Stomach smooth muscle (tissue), 2 donors: ENCODE data around the gene CDC42BPA.

Experiments used
- H3K27ac ChIP-seq: one replicate; pipeline ENCODE4 v1.7.0; 2013; ENCODE audit warnings: mild to moderate bottlenecking, low read length, inconsistent platforms
- H3K27me3 ChIP-seq, 2 donors: one replicate each; pipeline ENCODE4 v1.7.0; 2013; ENCODE audit warnings: low read length in 2 of 2; ENCODE audit not compliant: insufficient read depth in 2 of 2, control insufficient read depth in 1 of 2
- H3K36me3 ChIP-seq, 2 donors: one replicate each; pipeline ENCODE4 v1.7.0; 2013; ENCODE audit warnings: low read length in 2 of 2; ENCODE audit not compliant: control insufficient read depth in 2 of 2, insufficient read depth in 2 of 2
- H3K4me1 ChIP-seq: one replicate; pipeline ENCODE4 v1.7.0; 2013; ENCODE audit warnings: low read length; ENCODE audit not compliant: control insufficient read depth, insufficient read depth
- H3K4me3 ChIP-seq, 2 donors: one replicate each; pipeline ENCODE4 v1.7.0; 2013; ENCODE audit warnings: low read length in 2 of 2
- H3K9ac ChIP-seq, 2 donors: one replicate each; pipeline ENCODE4 v1.7.0; 2013; ENCODE audit warnings: low read length in 2 of 2, mild to moderate bottlenecking in 1 of 2
- H3K9me3 ChIP-seq, 2 donors: one replicate each; pipeline ENCODE4 v1.7.0; 2013; ENCODE audit warnings: low read length in 2 of 2; ENCODE audit not compliant: control insufficient read depth in 2 of 2
- donor health status: healthy.
- donor health status: Pancreatic carcinoma.

CDC42BPA gene

GRCh38 chr1:227086636-227087035, 231.7 kb downstream of the CDC42BPA start:
- H3K4me1 ChIP-seq = no peaks in the 10 kb centered on the region
- H3K9ac ChIP-seq = no peak overlapping the region
- H3K36me3 ChIP-seq = peaks cover 5 to 8% of the 10 kb centered on the region in 2 donors
- no peaks in the 10 kb centered on the region for H3K27me3 ChIP-seq
- no peak overlapping the region for H3K27ac ChIP-seq
- no peak overlapping the region for H3K4me3 ChIP-seq
- no peaks in the 10 kb centered on the region for H3K9me3 ChIP-seq

- H3K9me3 ChIP-seq = no peaks in the 10 kb centered on the region
- no peak overlapping the region for H3K9ac ChIP-seq
- no peak overlapping the region for H3K27ac ChIP-seq
- H3K27me3 ChIP-seq = no peaks in the 10 kb centered on the region
- peaks cover 0 to 3% of the 10 kb centered on the region in 2 donors for H3K36me3 ChIP-seq
- no peak overlapping the region for H3K4me3 ChIP-seq
- no peaks in the 10 kb centered on the region for H3K4me1 ChIP-seq
These were observed 235.1 kb downstream of the CDC42BPA start for GRCh38 chr1:227082999-227083746.

- Histone ChIP-seq H3K9me3 (no peaks in the 10 kb centered on the region), H3K27me3 (no peaks in the 10 kb centered on the region), H3K9ac (no peak overlapping the region), H3K4me3 (no peak overlapping the region), H3K4me1 (no peaks in the 10 kb centered on the region), H3K27ac (no peak overlapping the region), H3K36me3 (peaks cover 0 to 3% of the 10 kb centered on the region in 2 donors)
These were observed 240.5 kb downstream of the CDC42BPA start for GRCh38 chr1:227077783-227078182.

DNA sequence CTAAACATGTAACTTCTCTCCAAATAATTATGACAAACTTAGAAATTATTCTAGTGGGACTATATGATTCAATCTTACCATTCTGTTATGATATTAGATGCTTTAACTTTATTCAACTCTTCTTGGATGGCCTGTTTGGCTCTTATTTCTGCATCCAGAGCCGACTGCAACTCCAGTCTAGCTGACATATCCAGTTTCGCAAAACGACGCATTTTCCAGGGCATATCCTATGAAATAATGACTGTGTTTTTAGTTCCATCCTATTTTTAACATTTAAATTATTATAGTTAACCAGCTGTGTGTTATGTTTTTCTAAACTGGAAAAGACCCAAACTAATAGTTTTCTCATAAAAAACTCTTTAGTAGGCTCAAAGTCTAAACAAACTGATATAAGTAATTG, 244.5 kb downstream of the CDC42BPA start:
- no peak overlapping the region for H3K4me3 ChIP-seq
- no peak overlapping the region for H3K27ac ChIP-seq
- H3K36me3 ChIP-seq = peaks cover 2 to 7% of the 10 kb centered on the region in 2 donors
- H3K27me3 ChIP-seq = no peaks in the 10 kb centered on the region
- no peak overlapping the region for H3K9ac ChIP-seq
- H3K9me3 ChIP-seq = no peaks in the 10 kb centered on the region
- no peaks in the 10 kb centered on the region for H3K4me1 ChIP-seq

GRCh38 chr1:227072991-227073390, 245.3 kb downstream of the CDC42BPA start:
- Histone ChIP-seq H3K4me3 (no peak overlapping the region), H3K27ac (no peak overlapping the region), H3K27me3 (no peaks in the 10 kb centered on the region), H3K9me3 (no peaks in the 10 kb centered on the region), H3K4me1 (no peaks in the 10 kb centered on the region), H3K9ac (no peak overlapping the region), H3K36me3 (peaks cover 2 to 7% of the 10 kb centered on the region in 2 donors)

DNA sequence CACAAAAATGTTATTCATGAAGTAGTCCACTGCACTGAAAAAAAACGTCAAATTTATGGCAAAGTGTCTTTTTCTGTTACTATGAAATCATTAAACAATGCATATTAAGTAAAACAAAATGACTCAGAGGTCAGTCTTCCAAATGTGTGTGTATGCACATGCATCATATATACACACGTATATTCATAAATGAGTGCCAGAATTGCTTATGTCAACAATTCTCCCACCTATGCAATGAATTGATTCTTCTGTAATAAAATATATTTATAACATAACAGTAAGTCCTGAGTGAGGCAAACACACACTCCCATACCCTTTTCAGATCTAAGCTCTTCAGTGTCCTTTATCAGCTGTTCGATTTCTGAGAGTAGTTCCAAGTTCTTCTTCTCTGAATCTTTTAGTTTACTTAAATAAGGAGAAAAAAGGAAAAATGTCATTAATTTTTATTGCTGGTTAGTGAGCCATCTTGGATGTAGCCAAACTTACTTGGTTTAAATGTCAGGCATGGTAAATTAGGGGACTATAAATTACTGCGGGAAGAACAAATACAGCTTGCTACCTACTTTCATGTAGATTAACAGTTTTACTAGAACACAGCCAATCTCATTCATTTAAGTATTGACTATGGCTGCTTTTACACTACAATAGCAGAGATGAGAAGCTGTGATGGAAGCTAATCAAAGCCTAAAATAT, 246.3 kb downstream of the CDC42BPA start:
- H3K36me3 ChIP-seq = peaks cover 2 to 7% of the 10 kb centered on the region in 2 donors
- no peak overlapping the region for H3K27ac ChIP-seq
- H3K9ac ChIP-seq = no peak overlapping the region
- H3K27me3 ChIP-seq = no peaks in the 10 kb centered on the region
- no peaks in the 10 kb centered on the region for H3K9me3 ChIP-seq
- no peak overlapping the region for H3K4me3 ChIP-seq
- no peaks in the 10 kb centered on the region for H3K4me1 ChIP-seq

DNA sequence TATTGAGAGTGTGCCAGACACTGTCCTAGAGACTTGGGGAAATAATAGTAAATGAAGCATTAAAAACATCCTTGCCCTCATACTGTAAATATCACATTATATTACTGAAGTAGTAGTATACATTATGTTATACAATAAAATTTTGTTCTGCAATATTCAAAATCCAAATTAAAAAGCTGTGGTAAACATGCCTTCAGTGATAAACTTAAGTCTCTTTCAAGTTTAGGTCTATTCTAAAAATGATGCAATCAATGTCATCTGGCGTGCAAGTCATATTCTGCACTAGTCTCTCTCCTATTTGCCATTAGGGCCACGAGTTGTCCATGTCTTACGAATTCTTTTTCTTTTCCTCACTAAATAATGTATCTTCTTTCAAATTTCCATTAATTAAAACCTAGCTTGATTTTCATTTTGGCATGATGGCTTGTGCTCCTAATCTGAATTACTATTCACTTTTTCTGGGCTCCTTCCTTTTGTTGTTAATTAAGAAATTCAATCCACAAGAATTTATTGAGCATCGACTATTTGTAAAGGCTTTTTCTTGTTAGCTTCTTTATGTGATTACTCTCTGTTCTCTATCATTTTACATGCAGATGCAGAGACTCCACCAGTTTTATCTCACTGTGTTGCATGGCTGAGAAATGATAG, 247.5 kb downstream of the CDC42BPA start:
- Histone ChIP-seq H3K9ac (no peak overlapping the region), H3K4me3 (no peak overlapping the region), H3K27ac (no peak overlapping the region), H3K36me3 (peaks cover 2 to 7% of the 10 kb centered on the region in 2 donors), H3K27me3 (no peaks in the 10 kb centered on the region), H3K4me1 (no peaks in the 10 kb centered on the region), H3K9me3 (no peaks in the 10 kb centered on the region)

DNA sequence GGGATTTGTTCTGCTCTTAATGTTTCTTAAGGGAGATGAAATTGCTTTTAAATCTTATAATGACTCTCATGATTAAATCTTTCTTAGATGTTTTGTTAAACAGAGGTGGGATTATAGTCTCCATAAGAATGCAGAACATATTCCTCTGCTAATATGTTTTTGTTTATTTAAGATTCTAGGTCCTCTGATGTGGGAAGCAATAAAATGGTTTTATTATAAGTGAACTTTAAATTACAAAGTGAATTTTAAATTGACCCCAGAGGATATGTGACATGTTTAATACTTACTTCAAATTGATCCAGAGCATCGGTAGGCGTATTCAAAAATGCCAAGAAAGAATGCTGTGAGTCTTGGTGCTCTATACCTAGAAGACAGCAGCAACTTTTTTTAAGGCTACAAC, 248.8 kb downstream of the CDC42BPA start:
- Histone ChIP-seq H3K9ac (no peak overlapping the region), H3K9me3 (no peaks in the 10 kb centered on the region), H3K27ac (no peak overlapping the region), H3K36me3 (peaks cover 2 to 7% of the 10 kb centered on the region in 2 donors), H3K4me1 (no peaks in the 10 kb centered on the region), H3K4me3 (no peak overlapping the region), H3K27me3 (no peaks in the 10 kb centered on the region)

- H3K9me3 ChIP-seq = no peaks in the 10 kb centered on the region
- H3K4me1 ChIP-seq = no peaks in the 10 kb centered on the region
- H3K4me3 ChIP-seq = no peak overlapping the region
- peaks cover 2 to 4% of the 10 kb centered on the region in 2 donors for H3K36me3 ChIP-seq
- H3K9ac ChIP-seq = no peak overlapping the region
- no peak overlapping the region for H3K27ac ChIP-seq
- H3K27me3 ChIP-seq = no peaks in the 10 kb centered on the region
These were observed 249.4 kb downstream of the CDC42BPA start for GRCh38 chr1:227068883-227069282.

DNA sequence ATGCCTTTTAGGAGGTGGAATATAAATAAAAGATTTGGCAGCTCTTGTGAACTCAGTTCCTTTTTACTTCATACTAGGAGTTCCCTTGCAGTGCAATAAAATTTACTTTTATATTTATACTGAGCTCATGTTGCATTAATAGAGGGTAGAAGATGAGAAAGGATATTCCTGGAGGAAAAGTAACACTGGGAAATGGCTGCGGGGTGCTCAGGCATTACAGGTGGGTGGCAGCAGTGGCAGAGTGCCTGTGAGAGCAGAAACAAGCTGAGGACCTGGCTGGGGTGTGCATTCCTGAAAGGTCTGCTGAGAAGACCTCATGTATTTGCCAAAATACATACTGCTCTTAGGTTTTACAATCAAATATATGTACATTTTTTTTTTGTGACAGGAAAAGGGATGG, 251.3 kb downstream of the CDC42BPA start:
- Histone ChIP-seq H3K27me3 (no peaks in the 10 kb centered on the region), H3K4me1 (no peaks in the 10 kb centered on the region), H3K36me3 (peaks cover 2 to 4% of the 10 kb centered on the region in 2 donors), H3K9ac (no peak overlapping the region), H3K27ac (no peak overlapping the region), H3K9me3 (no peaks in the 10 kb centered on the region), H3K4me3 (no peak overlapping the region)
